CD14-positive monocyte (primary cell): Measurements from ENCODE around the gene DPEP2NB. TPM values are rescaled to one million over a fixed set of nuclear protein-coding genes. Genes with fewer than 3 reads are reported as not detected.

ENCODE experiments used
- DNase-seq, 3 donors: peaks; one replicate each; pipeline ENCODE4 v3.0.0-alpha.2; 2011 to 2022
- H2AFZ ChIP-seq: 2 replicates; pipeline ENCODE4 v1.6.0; 2012; ENCODE audit warnings: mild to moderate bottlenecking, low read depth, low read length, inconsistent platforms; ENCODE audit not compliant: insufficient read depth, poor library complexity, severe bottlenecking
- H3K27ac ChIP-seq, 2 donors: 1 replicate in 1 of 2; 2 replicates in 1 of 2; pipeline ENCODE4 v1.5.1; 2012 to 2013; ENCODE audit warnings: low read length in 2 of 2, control low read depth in 1 of 2, inconsistent platforms in 1 of 2, low read depth in 1 of 2, mild to moderate bottlenecking in 1 of 2
- H3K27me3 ChIP-seq, 2 donors: one replicate each; pipeline versions ENCODE4 v1.6.0 to v1.6.1; 2011 to 2013; ENCODE audit warnings: low read length in 2 of 2; ENCODE audit not compliant: control insufficient read depth in 2 of 2, insufficient read depth in 2 of 2
- H3K36me3 ChIP-seq, 2 donors: replicated peaks in 1 of 2; 1 replicate in 1 of 2; 2 replicates in 1 of 2; pipeline versions ENCODE4 v1.5.1 to v1.6.1; 2012 to 2013; ENCODE audit warnings: low read length in 2 of 2, control low read depth in 1 of 2, inconsistent platforms in 1 of 2, mild to moderate bottlenecking in 1 of 2; ENCODE audit not compliant: insufficient read depth in 2 of 2, control insufficient read depth in 1 of 2
- H3K4me1 ChIP-seq, 2 donors: 1 replicate in 1 of 2; 2 replicates in 1 of 2; pipeline versions ENCODE4 v1.5.1 to v1.6.1; 2012 to 2013; ENCODE audit warnings: low read length in 2 of 2, control low read depth in 1 of 2, inconsistent platforms in 1 of 2, mild to moderate bottlenecking in 1 of 2, moderate library complexity in 1 of 2; ENCODE audit not compliant: insufficient read depth in 2 of 2, control insufficient read depth in 1 of 2
- H3K4me2 ChIP-seq: replicated peaks from 2 replicates; pipeline ENCODE3; 2012; ENCODE audit warnings: low read length, moderate library complexity, mild to moderate bottlenecking; ENCODE audit not compliant: poor library complexity, severe bottlenecking; ENCODE audit errors: extremely low read depth
- H3K4me3 ChIP-seq, 3 experiments: fragments of 200-600 bp in 1 of 3; sonication (generic) in 1 of 3; replicated peaks in 1 of 3; 1 replicate in 2 of 3; 2 replicates in 1 of 3; pipeline ENCODE4 v1.5.1; 2011 to 2013; ENCODE audit warnings: low read length in 3 of 3, mild to moderate bottlenecking in 3 of 3, control low read depth in 2 of 3, low read depth in 2 of 3, inconsistent platforms in 1 of 3, moderate library complexity in 1 of 3
- H3K79me2 ChIP-seq: 2 replicates; pipeline ENCODE4 v1.6.0; 2012; ENCODE audit warnings: mild to moderate bottlenecking, control low read depth, inconsistent platforms, low read length, moderate library complexity; ENCODE audit not compliant: insufficient read depth
- H3K9ac ChIP-seq: 2 replicates; pipeline ENCODE4 v1.6.0; 2017; ENCODE audit warnings: low read length, mild to moderate bottlenecking; ENCODE audit not compliant: insufficient read depth, poor library complexity, severe bottlenecking
- H3K9me3 ChIP-seq, 2 donors: replicated peaks in 1 of 2; 1 replicate in 1 of 2; 2 replicates in 1 of 2; pipeline versions ENCODE4 v1.5.1 to v1.6.1; 2012 to 2013; ENCODE audit warnings: low read length in 2 of 2, control low read depth in 1 of 2; ENCODE audit not compliant: control insufficient read depth in 1 of 2, insufficient read depth in 1 of 2
- H4K20me1 ChIP-seq: 2 replicates; pipeline ENCODE4 v1.6.0; 2012; ENCODE audit warnings: mild to moderate bottlenecking, low read length, control low read depth, moderate library complexity; ENCODE audit not compliant: insufficient read depth
- H3K27ac Mint-ChIP-seq, 7 donors: one replicate each; pipeline ENCODE4 v1.8.0; 2020; ENCODE audit warnings: mild to moderate bottlenecking in 7 of 7, mixed read lengths in 7 of 7, moderate library complexity in 6 of 7, inconsistent platforms in 2 of 7
- H3K27me3 Mint-ChIP-seq, 3 donors: one replicate each; pipeline ENCODE4 v1.8.0; 2021 to 2022; ENCODE audit warnings: low read depth in 3 of 3, mild to moderate bottlenecking in 3 of 3, mixed read lengths in 3 of 3, moderate library complexity in 3 of 3, inconsistent platforms in 1 of 3
- H3K36me3 Mint-ChIP-seq, 2 donors: one replicate each; pipeline ENCODE4 v1.8.0; 2020; ENCODE audit warnings: mixed read lengths in 2 of 2, inconsistent platforms in 1 of 2, mild to moderate bottlenecking in 1 of 2
- H3K4me1 Mint-ChIP-seq: one replicate; pipeline ENCODE4 v1.8.0; 2020; ENCODE audit warnings: mild to moderate bottlenecking, mixed read lengths
- H3K4me3 Mint-ChIP-seq, 2 donors: one replicate each; pipeline ENCODE4 v1.8.0; 2020; ENCODE audit warnings: mild to moderate bottlenecking in 2 of 2, mixed read lengths in 2 of 2, moderate library complexity in 1 of 2
- H3K9me3 Mint-ChIP-seq, 7 donors: one replicate each; pipeline ENCODE4 v1.8.0; 2020 to 2022; ENCODE audit warnings: mixed read lengths in 7 of 7, mild to moderate bottlenecking in 6 of 7, moderate library complexity in 6 of 7, inconsistent platforms in 2 of 7
- WGBS: methylation state at CpG from one replicate; pipeline ENCODE4 v1.1.5; 2013; ENCODE audit warnings: missing lambda C conversion rate; ENCODE audit not compliant: insufficient coverage; 5-methylcytosine and 5-hydroxymethylcytosine counted together
- intact Hi-C, 2 donors: fragments of 100-400 bp; cut with micrococcal nuclease; formaldehyde crosslinking; loops; one replicate each; pipeline versions ENCODE4 v1.15.0 to v1.15.1; 2023
- polyA plus RNA-seq, 3 donors: library from polyadenylated mRNA; depleted of rRNA in 1 of 3; unstranded in 2 of 3; stranded (reverse) in 1 of 3; fragments of 300-500 nt in 2 of 3; fragments of >200 nt in 1 of 3; fragmentation: Illumina TruSeq in 2 of 3; gene quantifications; 1 replicate in 2 of 3; 2 replicates in 1 of 3; pipeline ENCODE4 v1.2.3, GENCODE V29; 2012 to 2021
- TF ChIP-seq, protein P1 (sequence below): fragments of 200-600 bp; IDR thresholded peaks from one replicate; pipeline ENCODE4 v1.8.0; 2022; ENCODE audit warnings: antibody characterized with exemption, mild to moderate bottlenecking

Gene DPEP2NB
- polyA plus RNA-seq, 3 donors: not detected

DNA sequence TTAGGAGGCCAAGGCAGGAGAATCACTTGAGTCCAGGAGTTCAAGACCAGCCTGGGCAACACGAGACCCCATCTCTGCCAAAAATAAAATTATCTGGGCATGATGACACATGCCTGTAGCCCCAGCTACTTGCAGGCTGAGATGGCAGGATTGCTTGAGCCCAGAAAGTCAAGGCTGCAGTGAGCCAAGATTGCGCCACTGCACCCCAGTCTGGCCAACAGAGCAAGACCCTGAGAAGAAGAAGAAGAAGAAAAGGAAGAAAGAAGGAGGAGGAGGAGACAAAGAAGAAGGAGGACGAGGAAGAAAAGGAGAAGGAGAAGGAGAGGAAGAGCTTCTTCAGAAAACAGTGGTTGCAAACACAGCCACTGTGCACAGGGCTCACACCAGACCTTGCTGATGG is 27.0 kb downstream of the DPEP2NB start:
- Mint-ChIP-seq H3K27me3 (no peaks in the 10 kb centered on the region), H3K4me3 (peak overlapping the region in 1 of 2 donors; percentile 53), H3K27ac (peak overlapping the region in 3 of 7 donors; percentile 64 to 86 (median 65)), H3K36me3 (peaks cover 24 to 30% of the 10 kb centered on the region in 2 donors), H3K4me1 (peaks cover 59% of the 10 kb centered on the region), H3K9me3 (no peaks in the 10 kb centered on the region)
- H3K4me2 ChIP-seq: no peak overlapping the region
- H3K4me1 ChIP-seq: peaks cover 42 to 47% of the 10 kb centered on the region in 2 donors
- DNase-seq: no peak
- 62% methylated on average over 3 of the region's 3 CpGs for WGBS
- H3K9me3 ChIP-seq: no peaks in the 10 kb centered on the region
- H3K9ac ChIP-seq: no peak overlapping the region
- H3K36me3 ChIP-seq: peaks cover 22 to 34% of the 10 kb centered on the region in 2 donors
- no peak overlapping the region for H3K4me3 ChIP-seq
- peaks cover 36% of the 10 kb centered on the region for H4K20me1 ChIP-seq
- no peak overlapping the region for H2AFZ ChIP-seq
- TF ChIP-seq, protein P1, sequence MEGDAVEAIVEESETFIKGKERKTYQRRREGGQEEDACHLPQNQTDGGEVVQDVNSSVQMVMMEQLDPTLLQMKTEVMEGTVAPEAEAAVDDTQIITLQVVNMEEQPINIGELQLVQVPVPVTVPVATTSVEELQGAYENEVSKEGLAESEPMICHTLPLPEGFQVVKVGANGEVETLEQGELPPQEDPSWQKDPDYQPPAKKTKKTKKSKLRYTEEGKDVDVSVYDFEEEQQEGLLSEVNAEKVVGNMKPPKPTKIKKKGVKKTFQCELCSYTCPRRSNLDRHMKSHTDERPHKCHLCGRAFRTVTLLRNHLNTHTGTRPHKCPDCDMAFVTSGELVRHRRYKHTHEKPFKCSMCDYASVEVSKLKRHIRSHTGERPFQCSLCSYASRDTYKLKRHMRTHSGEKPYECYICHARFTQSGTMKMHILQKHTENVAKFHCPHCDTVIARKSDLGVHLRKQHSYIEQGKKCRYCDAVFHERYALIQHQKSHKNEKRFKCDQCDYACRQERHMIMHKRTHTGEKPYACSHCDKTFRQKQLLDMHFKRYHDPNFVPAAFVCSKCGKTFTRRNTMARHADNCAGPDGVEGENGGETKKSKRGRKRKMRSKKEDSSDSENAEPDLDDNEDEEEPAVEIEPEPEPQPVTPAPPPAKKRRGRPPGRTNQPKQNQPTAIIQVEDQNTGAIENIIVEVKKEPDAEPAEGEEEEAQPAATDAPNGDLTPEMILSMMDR: no peak
- H3K27ac ChIP-seq: peak overlapping the region in 1 of 2 donors; percentile 7
- H3K79me2 ChIP-seq: peaks cover 13% of the 10 kb centered on the region
- intact Hi-C loops: no loop called here
- no peaks in the 10 kb centered on the region for H3K27me3 ChIP-seq

GRCh38 chr16:67987460-67988160 is 28.1 kb downstream of the DPEP2NB start:
- peak overlapping the region in 3 of 7 donors; percentile 6 to 73 (median 12) for H3K27ac Mint-ChIP-seq
- Histone ChIP-seq H3K27ac (no peak overlapping the region), H3K4me3 (no peak overlapping the region), H3K4me2 (no peak overlapping the region), H3K9me3 (no peaks in the 10 kb centered on the region), H3K79me2 (peaks cover 8% of the 10 kb centered on the region), H3K36me3 (peaks cover 19 to 31% of the 10 kb centered on the region in 2 donors), H3K9ac (no peak overlapping the region), H4K20me1 (peaks cover 31% of the 10 kb centered on the region), H2AFZ (no peak overlapping the region), H3K4me1 (peaks cover 35 to 40% of the 10 kb centered on the region in 2 donors), H3K27me3 (no peaks in the 10 kb centered on the region)
- peaks cover 0 to 2% (median 0%) of the 10 kb centered on the region in 3 donors for H3K27me3 Mint-ChIP-seq
- intact Hi-C loops: no loop called here
- no peak overlapping the region for H3K4me3 Mint-ChIP-seq
- 87% methylated on average over 9 of the region's 11 CpGs for WGBS
- TF ChIP-seq, protein P1: no peak
- no peak for DNase-seq
- H3K9me3 Mint-ChIP-seq: peaks cover 0 to 6% (median 3%) of the 10 kb centered on the region in 7 donors
- H3K36me3 Mint-ChIP-seq: peaks cover 23 to 29% of the 10 kb centered on the region in 2 donors
- peaks cover 57% of the 10 kb centered on the region for H3K4me1 Mint-ChIP-seq
